ENCODE data around the gene RBM18. TPM values are rescaled to one million over a fixed set of nuclear protein-coding genes. Genes with fewer than 3 reads are reported as not detected.

RBM18 gene
- total RNA-seq, 4 donors from 2014 or later = 8.1 to 18.8 (median 10.1) TPM

DNA sequence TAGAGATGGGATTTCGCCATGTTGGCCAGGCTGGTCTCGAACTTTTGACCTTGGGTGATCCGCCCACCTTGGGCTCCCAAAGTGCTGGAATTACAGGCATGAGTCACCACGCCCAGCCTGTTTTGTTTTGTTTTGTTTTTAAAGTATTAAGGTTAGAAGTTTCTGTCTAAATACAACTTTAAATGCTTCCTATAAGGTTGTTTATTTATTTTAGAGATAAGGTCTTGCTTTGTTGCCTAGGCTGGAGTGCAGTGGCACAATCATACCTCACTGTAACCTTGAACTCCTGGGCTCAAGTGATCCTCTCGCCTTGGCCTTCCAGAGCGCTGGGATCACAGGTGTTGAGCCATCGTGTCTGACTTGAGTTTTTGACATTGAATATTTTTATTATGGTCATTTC, 11.5 kb upstream of the RBM18 start:
- TF ChIP-seq, protein P1, sequence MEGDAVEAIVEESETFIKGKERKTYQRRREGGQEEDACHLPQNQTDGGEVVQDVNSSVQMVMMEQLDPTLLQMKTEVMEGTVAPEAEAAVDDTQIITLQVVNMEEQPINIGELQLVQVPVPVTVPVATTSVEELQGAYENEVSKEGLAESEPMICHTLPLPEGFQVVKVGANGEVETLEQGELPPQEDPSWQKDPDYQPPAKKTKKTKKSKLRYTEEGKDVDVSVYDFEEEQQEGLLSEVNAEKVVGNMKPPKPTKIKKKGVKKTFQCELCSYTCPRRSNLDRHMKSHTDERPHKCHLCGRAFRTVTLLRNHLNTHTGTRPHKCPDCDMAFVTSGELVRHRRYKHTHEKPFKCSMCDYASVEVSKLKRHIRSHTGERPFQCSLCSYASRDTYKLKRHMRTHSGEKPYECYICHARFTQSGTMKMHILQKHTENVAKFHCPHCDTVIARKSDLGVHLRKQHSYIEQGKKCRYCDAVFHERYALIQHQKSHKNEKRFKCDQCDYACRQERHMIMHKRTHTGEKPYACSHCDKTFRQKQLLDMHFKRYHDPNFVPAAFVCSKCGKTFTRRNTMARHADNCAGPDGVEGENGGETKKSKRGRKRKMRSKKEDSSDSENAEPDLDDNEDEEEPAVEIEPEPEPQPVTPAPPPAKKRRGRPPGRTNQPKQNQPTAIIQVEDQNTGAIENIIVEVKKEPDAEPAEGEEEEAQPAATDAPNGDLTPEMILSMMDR (IDR thresholded peaks at IDR 0.05; ENCODE audit: low read depth) = no peak

GRCh38 chr9:122274055-122274454, 9.4 kb upstream of the RBM18 start:
- TF ChIP-seq, protein P1 (IDR thresholded peaks at IDR 0.05; ENCODE audit: low read depth) = no peak

- TF ChIP-seq, protein P1 (IDR thresholded peaks at IDR 0.05; ENCODE audit: low read depth) = no peak
Measured at GRCh38 chr9:122268041-122268814, 3.6 kb upstream of the RBM18 start.

DNA sequence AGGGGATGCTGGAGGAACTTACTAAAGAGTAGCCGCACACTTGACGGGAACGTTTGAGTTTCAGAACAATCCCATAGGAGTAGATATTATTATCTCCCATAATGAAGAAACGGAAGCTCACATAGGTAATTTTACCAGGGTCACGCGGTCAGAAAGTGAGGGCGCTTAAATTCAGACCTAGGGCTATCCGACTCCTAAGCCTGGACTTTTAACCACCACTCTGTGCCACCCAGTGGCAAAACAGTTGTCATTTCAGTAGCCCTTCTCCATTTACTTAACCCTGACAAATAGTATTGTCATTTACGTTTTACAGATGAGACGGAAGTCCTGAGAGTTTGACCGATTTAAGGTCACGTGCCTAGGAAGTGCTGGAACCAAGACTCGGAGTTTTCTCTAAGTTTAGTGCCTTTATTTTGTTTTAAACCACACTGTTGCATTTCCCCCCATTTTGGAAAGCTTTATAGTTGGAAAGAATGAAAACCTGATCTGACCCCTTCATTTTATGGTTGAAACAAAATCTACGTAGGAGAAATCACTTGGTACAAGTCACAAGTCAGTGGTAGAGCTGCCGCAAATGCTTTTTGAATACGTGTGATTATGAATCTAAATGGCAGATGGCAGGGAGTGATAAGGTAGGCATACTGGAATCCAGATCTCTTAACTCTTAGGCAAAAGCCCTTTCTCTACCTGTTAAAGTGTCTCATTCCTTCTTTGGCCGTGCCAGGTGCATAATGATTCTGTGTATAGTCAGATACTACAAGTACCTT, 692 bp upstream of the RBM18 start:
- TF ChIP-seq, protein P1 (IDR thresholded peaks at IDR 0.05; ENCODE audit: low read depth) = no peak

GRCh38 chr9:122263699-122264349, 816 bp downstream of the RBM18 start:
- TF ChIP-seq, protein P1 (IDR thresholded peaks at IDR 0.05; ENCODE audit: low read depth) = no peak

DNA sequence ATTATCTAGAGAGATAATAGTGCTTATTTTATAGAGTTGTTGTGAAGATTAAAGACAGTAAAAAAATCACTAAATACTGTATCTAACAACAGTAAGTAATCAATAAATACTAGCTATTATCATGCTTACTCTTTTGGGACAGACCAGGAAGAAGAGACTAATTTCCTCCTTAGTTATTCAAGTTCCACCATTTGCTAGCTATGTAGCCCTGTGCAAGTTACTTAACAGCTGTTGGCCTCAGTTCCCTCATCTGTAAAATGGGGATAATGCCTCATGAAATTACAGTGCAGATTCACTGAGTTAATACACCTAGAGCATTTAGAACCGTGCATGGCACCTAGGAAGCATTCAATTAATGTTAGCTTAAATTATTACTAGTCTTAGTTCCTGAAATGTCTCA, 2.6 kb downstream of the RBM18 start:
- TF ChIP-seq, protein P1 (IDR thresholded peaks at IDR 0.05; ENCODE audit: low read depth) = no peak

GRCh38 chr9:122261469-122261881, 3.2 kb downstream of the RBM18 start:
- TF ChIP-seq, protein P1 (IDR thresholded peaks at IDR 0.05; ENCODE audit: low read depth) = no peak
